PC-3 (cell line): ENCODE measurements around the gene COL6A2. TPM values are rescaled to one million over a fixed set of nuclear protein-coding genes. Genes with fewer than 3 reads are reported as not detected.
"Not testable (repeated sequence)": the region's sequence is repeated elsewhere in the genome, so short reads cannot be mapped to it uniquely, and the experiment has no call there.

Source experiments
- ATAC-seq: fragments of 200-7000 bp; cut with Tn5 transposase; 2 replicates; pipeline ENCODE4 v1.9.1; 2020; ENCODE audit warnings: mild to moderate bottlenecking, moderate library complexity
- BruUV-seq: library from RNA; stranded (reverse); fragments of 400-500 nt; replicated peaks from 2 replicates; lab custom pipeline; 2021; lab: Mats Ljungman, UMichigan
- CTCF ChIA-PET: fragments of 300-600 bp; sonication (Branson Sonifier 250); formaldehyde crosslinking; loops from one replicate; lab custom pipeline; 2022; ENCODE audit warnings: antibody characterized with exemption; lab: Charles Lee
- POLR2A ChIA-PET: fragments of 300-600 bp; sonication (Branson Sonifier 250); formaldehyde crosslinking; loops from one replicate; lab custom pipeline; 2022; ENCODE audit warnings: antibody characterized with exemption; ENCODE audit not compliant: unreplicated experiment; lab: Charles Lee
- DNase-seq: peaks from one replicate; pipeline ENCODE4 v3.0.0-alpha.2; 2015
- H2AFZ ChIP-seq: fragments of 300-600 bp; sonication (generic); 2 replicates; pipeline ENCODE4 v1.6.0; 2016; ENCODE audit warnings: antibody characterized with exemption, low read length
- H3F3A ChIP-seq: fragments of 300-600 bp; sonication (generic); one replicate; pipeline ENCODE4 v1.6.0; 2017; ENCODE audit warnings: antibody characterized with exemption, low read length, control low read depth, mild to moderate bottlenecking; ENCODE audit not compliant: unreplicated experiment
- H3K27ac ChIP-seq: fragments of 300-600 bp; sonication (generic); 2 replicates; pipeline ENCODE4 v1.5.1; 2016; ENCODE audit warnings: mild to moderate bottlenecking, low read length
- H3K27me3 ChIP-seq: fragments of 300-600 bp; sonication (generic); 2 replicates; pipeline ENCODE4 v1.6.1; 2016; ENCODE audit warnings: low read length, mixed read lengths
- H3K36me3 ChIP-seq: fragments of 300-600 bp; sonication (generic); 2 replicates; pipeline ENCODE4 v1.6.1; 2016; ENCODE audit warnings: low read depth, mixed run types, low read length, mixed read lengths
- H3K4me1 ChIP-seq: fragments of 300-600 bp; sonication (generic); 2 replicates; pipeline ENCODE4 v1.5.1; 2016; ENCODE audit warnings: low read length; ENCODE audit not compliant: insufficient read depth
- H3K4me2 ChIP-seq: fragments of 300-600 bp; sonication (generic); 2 replicates; pipeline ENCODE4 v1.6.0; 2016; ENCODE audit warnings: low read length
- H3K4me3 ChIP-seq: fragments of 300-600 bp; sonication (generic); 2 replicates; pipeline ENCODE4 v1.5.1; 2016; ENCODE audit warnings: mild to moderate bottlenecking, low read length, mixed read lengths
- H3K79me2 ChIP-seq: fragments of 300-600 bp; sonication (generic); 2 replicates; pipeline ENCODE4 v1.6.1; 2017; ENCODE audit warnings: low read length, mixed read lengths
- H3K9ac ChIP-seq: fragments of 300-600 bp; sonication (generic); 2 replicates; pipeline ENCODE4 v1.6.0; 2016; ENCODE audit warnings: mild to moderate bottlenecking, low read length
- H3K9me2 ChIP-seq: fragments of 300-600 bp; sonication (generic); replicated peaks from 2 replicates; pipeline ENCODE4 v1.6.1; 2016; ENCODE audit warnings: mixed run types, low read length, mixed read lengths
- H3K9me3 ChIP-seq: fragments of 300-600 bp; sonication (generic); 2 replicates; pipeline ENCODE4 v1.6.1; 2016; ENCODE audit warnings: low read length, mixed read lengths
- H4K20me1 ChIP-seq: fragments of 300-600 bp; sonication (generic); 2 replicates; pipeline ENCODE4 v1.6.1; 2016; ENCODE audit warnings: low read length, mixed read lengths
- CTCF ChIP-seq: fragments of 300-600 bp; sonication (generic); conservative IDR thresholded peaks from 2 replicates; pipeline ENCODE4 v1.5.1; 2017; ENCODE audit warnings: antibody characterized with exemption, low read depth, mild to moderate bottlenecking, low read length
- EZH2 ChIP-seq: fragments of 300-600 bp; sonication (generic); IDR thresholded peaks from one replicate; pipeline ENCODE4 v1.6.1; 2017; ENCODE audit warnings: antibody characterized with exemption, mild to moderate bottlenecking, low read length; ENCODE audit not compliant: unreplicated experiment
- EZH2phosphoT487 ChIP-seq: fragments of 300-600 bp; sonication (generic); IDR thresholded peaks from 2 replicates; pipeline ENCODE4 v1.6.1; 2018; ENCODE audit warnings: mild to moderate bottlenecking, antibody characterized with exemption, low read length, borderline replicate concordance
- intact Hi-C: fragments of 100-400 bp; cut with micrococcal nuclease; formaldehyde crosslinking; loops from 2 replicates; pipeline ENCODE4 v1.9.0; 2023
- total RNA-seq: library from RNA; depleted of rRNA; stranded (reverse); fragments of >200 nt; gene quantifications from 2 replicates; pipeline ENCODE4 v1.2.3, GENCODE V29; 2014

The COL6A2 gene
- total RNA-seq, 1 experiment from 2014 or later: 521 TPM

GRCh38 chr21:46172863-46173528 lies 75.1 kb downstream of the COL6A2 start:
- Histone ChIP-seq H3K27ac (no peak overlapping the region), H3F3A (no peaks in the 10 kb centered on the region), H3K9ac (no peak overlapping the region), H3K27me3 (no peaks in the 10 kb centered on the region), H3K4me1 (peaks cover 12% of the 10 kb centered on the region), H2AFZ (no peak overlapping the region), H3K9me3 (no peaks in the 10 kb centered on the region), H3K36me3 (0 out of 2 replicates have a peak, but pooled peaks cover 6% of the 10 kb centered on the region), H3K4me2 (no peak overlapping the region), H4K20me1 (no peaks in the 10 kb centered on the region), H3K4me3 (no peak overlapping the region), H3K9me2 (no peaks in the 10 kb centered on the region), H3K79me2 (peaks cover 31% of the 10 kb centered on the region)
- TF ChIP-seq CTCF (no peak), EZH2phosphoT487 (no peak), EZH2 (no peak)
- intact Hi-C loops: no loop called here
- DNase-seq (no peak), ATAC-seq (no peak)
- BruUV-seq: no TSS peak
- ChIA-PET CTCF (no interaction called here), POLR2A (no interaction called here)

- Histone ChIP-seq H3K27ac (no peak overlapping the region), H3K79me2 (peaks cover 31% of the 10 kb centered on the region), H3K4me3 (no peak overlapping the region), H4K20me1 (no peaks in the 10 kb centered on the region), H3K27me3 (no peaks in the 10 kb centered on the region), H3K4me2 (no peak overlapping the region), H3F3A (no peaks in the 10 kb centered on the region), H3K4me1 (peaks cover 12% of the 10 kb centered on the region), H3K36me3 (0 out of 2 replicates have a peak, but pooled peaks cover 6% of the 10 kb centered on the region), H3K9me2 (no peaks in the 10 kb centered on the region), H2AFZ (no peak overlapping the region), H3K9ac (no peak overlapping the region), H3K9me3 (no peaks in the 10 kb centered on the region)
- ChIA-PET CTCF (no interaction called here), POLR2A (no interaction called here)
- DNase-seq (no peak), ATAC-seq (no peak)
- TF ChIP-seq CTCF (no peak), EZH2phosphoT487 (no peak), EZH2 (no peak)
- intact Hi-C loops: no loop called here
- BruUV-seq: no TSS peak
Measured at GRCh38 chr21:46173573-46173972, 75.7 kb downstream of the COL6A2 start.

GRCh38 chr21:46176443-46177129 lies 78.7 kb downstream of the COL6A2 start:
- H3K4me2 ChIP-seq, H3K9me3 ChIP-seq, H4K20me1 ChIP-seq, H3K9me2 ChIP-seq, H3K27me3 ChIP-seq, intact Hi-C loops, H3F3A ChIP-seq, H3K4me3 ChIP-seq, H3K9ac ChIP-seq, H3K36me3 ChIP-seq, BruUV-seq, H2AFZ ChIP-seq: not testable (repeated sequence)
- peak; percentile 88 for ATAC-seq
- peak; percentile 68 for DNase-seq
- ChIA-PET POLR2A (interaction anchor here (0.6 kb wide), 1 partner anchor 51 kb away, joined by 13 read pairs; no protein-coding TSS in a partner anchor), CTCF (interaction anchor here (1.8 kb wide), 1 partner anchor 33 kb away, joined by 5 read pairs; no protein-coding TSS in a partner anchor)
- Histone ChIP-seq H3K4me1 (peaks cover 12% of the 10 kb centered on the region), H3K27ac (peak overlapping the region; percentile 48), H3K79me2 (peaks cover 31% of the 10 kb centered on the region)
